NT2/D1 (cell line): ENCODE measurements around the gene UNC5C.

Source experiments
- SUZ12 ChIP-seq: IDR thresholded peaks from 2 replicates; pipeline ENCODE4 v1.6.1; 2011; ENCODE audit not compliant: insufficient read length, insufficient read depth; ENCODE audit errors: extremely low read depth
- YY1 ChIP-seq: IDR thresholded peaks from 2 replicates; pipeline ENCODE4 v1.6.1; 2011; ENCODE audit not compliant: insufficient read length, insufficient read depth
- ZNF274 ChIP-seq: IDR thresholded peaks from 2 replicates; pipeline ENCODE4 v1.6.1; 2011; ENCODE audit warnings: mild to moderate bottlenecking, low read depth, low read length

DNA sequence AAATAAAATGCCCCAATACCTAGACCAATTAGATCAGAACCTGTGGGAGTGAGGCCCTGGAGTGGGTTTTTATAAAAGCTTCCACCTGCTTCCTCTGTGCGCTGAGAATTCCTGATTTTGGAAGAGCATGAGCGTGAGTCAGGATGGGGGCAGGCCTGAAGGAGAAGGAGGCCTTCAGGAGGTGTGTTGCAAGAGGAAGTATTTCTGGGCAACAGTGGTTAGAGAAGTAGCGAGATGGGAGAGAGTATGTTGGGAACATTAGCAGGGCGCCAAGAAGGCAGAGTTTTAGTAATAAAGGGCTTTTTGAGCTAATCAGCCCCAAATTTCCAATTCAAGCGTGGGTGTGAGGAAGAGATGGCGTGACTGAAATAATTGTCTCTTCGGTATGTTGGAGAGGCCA is 349.8 kb downstream of the UNC5C start:
- TF ChIP-seq ZNF274 (no peak), YY1 (no peak), SUZ12 (no peak)
